Embryonic facial prominence (tissue), 1 donor: ENCODE data around the gene SCNM1.
"Not testable (repeated sequence)": the region's sequence is repeated elsewhere in the genome, so short reads cannot be mapped to it uniquely, and the experiment has no call there.

Source experiments
- DNase-seq: peaks from one replicate; pipeline ENCODE4 v3.0.0-alpha.2; 2016; ENCODE audit errors: extremely low spot score

Gene SCNM1

DNA sequence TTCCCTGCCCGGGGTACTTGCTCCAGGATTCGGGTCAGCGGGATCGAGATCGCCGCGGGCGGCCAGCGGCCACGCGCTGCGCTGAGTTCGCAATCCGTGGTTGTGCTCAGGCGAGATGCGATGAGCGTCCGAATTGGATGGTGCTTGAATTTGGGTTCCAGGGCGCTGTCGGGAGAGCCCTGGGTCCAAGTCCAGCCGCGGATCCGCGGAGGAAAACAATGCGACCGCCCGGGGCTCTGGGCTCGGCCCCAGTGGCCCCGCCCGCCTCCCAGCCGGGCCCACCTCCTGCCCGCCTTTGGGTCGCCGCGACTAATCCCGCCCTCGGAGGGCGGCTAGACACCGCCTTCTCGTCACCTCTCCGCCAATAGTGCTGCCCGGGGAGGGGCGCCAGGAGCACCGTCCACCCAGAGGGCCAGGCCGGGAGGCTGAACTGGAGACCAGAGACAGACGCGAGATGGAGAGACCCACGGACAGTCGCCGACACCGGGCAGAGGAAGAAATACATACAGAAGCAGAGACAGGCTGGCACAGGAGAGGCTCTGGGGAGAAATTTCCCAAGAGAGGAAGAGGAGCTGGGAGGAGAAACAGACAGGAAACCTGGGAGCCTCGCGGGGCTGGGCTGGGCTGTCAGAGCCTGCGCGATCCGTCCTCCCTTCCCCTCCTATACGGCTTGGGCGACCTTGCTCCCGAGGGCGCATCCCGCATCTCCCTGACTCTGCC lies 19.4 kb upstream of the SCNM1 start, which contains the start of gene SEMA6C:
SEMA6C (minus strand) TSS at position 220 of the 720 bp plus-strand sequence. CDS start 4,010 bp downstream, outside the sequence.
- peak; percentile 76 for DNase-seq

- DNase-seq = no peak
These were observed 18.8 kb upstream of the SCNM1 start for GRCh38 chr1:151147132-151147503.

GRCh38 chr1:151147665-151148064 lies 18.3 kb upstream of the SCNM1 start:
- no peak for DNase-seq

GRCh38 chr1:151156515-151156819 lies 9.5 kb upstream of the SCNM1 start, which contains the start of gene TNFAIP8L2:
TNFAIP8L2 (plus strand) TSS chr1:151156649; CDS start chr1:151158698, 2,049 bp downstream.
- DNase-seq = no peak

GRCh38 chr1:151157067-151157531 lies 8.8 kb upstream of the SCNM1 start:
- no peak for DNase-seq

- DNase-seq = no peak
These were observed 7.6 kb upstream of the SCNM1 start for GRCh38 chr1:151158326-151158725.

DNA sequence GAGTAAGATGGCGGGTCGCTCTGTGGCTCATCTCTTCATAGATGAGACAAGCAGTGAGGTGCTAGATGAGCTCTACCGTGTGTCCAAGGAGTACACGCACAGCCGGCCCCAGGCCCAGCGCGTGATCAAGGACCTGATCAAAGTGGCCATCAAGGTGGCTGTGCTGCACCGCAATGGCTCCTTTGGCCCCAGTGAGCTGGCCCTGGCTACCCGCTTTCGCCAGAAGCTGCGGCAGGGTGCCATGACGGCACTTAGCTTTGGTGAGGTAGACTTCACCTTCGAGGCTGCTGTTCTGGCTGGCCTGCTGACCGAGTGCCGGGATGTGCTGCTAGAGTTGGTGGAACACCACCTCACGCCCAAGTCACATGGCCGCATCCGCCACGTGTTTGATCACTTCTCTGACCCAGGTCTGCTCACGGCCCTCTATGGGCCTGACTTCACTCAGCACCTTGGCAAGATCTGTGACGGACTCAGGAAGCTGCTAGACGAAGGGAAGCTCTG lies 7.1 kb upstream of the SCNM1 start:
- no peak for DNase-seq

DNA sequence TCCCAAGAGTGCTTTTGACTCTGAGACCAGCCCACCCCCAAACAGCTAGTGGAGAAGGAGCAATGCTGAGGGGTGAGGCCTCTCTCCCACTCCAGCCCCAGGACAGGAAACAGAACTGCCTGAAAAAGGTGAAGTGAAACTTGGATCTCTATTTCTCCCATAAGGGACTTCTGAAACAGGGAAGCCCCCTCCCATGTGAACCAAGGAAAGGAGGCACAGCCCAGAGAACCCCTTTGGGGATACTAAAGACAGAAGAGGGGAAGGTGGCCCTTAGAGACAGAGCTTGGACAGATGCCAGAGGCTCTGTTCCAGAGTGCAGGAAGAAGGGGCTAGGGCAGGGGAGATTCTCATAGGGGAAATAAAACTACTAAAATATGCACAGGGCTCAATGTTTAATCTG lies 6.6 kb upstream of the SCNM1 start:
- no peak for DNase-seq

GRCh38 chr1:151164732-151165280 lies 1.1 kb upstream of the SCNM1 start:
- DNase-seq = no peak

GRCh38 chr1:151165281-151165737 lies 635 bp upstream of the SCNM1 start:
- peak; percentile 71 for DNase-seq

DNA sequence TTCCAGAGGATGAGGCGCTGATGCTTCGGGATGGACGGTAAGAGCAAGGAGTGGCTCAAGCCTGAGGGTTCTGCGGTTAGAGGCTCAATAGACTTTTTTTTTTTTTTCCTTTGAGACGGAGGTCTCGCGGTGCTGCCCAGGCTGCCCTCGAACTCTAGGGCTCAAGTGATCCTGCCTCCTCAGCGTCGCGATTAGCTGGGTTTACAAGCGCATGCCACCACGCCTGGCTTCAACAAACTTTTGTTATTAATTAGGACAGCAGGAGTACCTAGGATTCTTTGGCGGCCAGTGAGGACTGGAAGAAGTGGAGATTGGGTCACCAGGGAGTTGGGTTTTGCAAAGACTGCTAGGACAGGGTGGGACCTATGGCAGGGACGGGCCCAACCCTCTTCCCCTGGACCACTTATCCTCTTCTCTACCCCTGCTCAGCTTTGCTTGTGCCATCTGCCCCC lies 587 bp downstream of the SCNM1 start:
- no peak for DNase-seq

DNA sequence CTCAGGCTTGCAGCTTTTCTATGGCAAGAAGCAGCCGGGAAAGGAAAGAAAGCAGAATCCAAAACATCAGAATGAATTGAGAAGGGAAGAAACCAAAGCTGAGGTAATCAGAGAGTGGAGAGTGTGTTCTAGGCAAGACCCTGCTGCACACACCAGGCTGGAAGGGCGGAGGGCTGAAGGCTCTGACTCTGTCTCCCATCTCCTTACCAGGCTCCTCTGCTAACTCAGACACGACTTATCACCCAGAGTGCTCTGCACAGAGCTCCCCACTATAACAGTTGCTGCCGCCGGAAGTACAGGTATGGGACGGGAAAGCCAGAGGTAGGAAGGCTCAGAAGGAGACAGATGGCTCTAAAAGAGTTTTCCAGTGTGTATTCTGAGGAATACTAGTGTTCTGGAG lies 1.2 kb downstream of the SCNM1 start:
- DNase-seq = no peak

DNA sequence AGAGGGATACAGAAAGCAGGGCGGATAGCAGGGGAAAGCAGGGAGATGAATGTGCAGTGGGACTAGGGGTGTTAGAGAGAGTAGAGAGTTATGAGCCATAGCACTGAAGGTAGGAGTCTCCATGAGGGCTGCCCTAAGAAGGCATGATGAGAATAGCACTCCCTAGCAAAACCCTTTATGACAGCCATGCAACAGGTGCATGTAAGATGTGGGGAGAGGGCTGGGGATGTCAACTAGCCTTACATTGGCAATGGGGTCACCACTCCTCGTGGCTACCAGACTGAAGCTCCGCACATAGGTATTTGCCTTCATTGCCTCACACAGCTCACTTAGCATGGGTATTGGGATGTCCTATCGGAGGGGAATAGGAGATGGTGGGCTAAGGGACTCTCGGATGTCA lies 5.2 kb downstream of the SCNM1 start:
- DNase-seq = no peak

- no peak for DNase-seq
These were observed 9.2 kb downstream of the SCNM1 start for GRCh38 chr1:151175041-151175741.

DNA sequence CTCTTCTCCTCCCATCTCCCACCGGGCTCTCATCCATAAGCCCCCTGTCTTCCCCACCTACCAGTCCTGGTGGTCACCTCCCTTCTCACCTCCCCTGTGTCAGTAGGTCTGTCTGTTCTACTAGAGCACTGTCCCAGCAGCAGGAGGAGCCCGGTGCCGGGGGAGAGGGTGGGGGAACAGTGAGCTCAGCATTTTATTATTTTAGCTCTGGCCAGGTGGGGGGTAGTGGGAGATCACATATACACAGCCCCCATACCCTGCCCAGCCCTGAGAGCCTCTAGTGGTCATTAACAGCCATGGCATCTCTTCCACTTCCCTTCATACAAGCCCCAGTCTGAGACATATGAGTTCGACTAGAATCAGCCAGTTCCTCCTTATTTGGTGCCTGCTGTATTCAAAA lies 9.9 kb downstream of the SCNM1 start, which contains the start of gene TMOD4:
TMOD4 (minus strand) TSS at position 119 of the 400 bp plus-strand sequence. CDS start 1,106 bp downstream, outside the sequence.
- DNase-seq = no peak

DNA sequence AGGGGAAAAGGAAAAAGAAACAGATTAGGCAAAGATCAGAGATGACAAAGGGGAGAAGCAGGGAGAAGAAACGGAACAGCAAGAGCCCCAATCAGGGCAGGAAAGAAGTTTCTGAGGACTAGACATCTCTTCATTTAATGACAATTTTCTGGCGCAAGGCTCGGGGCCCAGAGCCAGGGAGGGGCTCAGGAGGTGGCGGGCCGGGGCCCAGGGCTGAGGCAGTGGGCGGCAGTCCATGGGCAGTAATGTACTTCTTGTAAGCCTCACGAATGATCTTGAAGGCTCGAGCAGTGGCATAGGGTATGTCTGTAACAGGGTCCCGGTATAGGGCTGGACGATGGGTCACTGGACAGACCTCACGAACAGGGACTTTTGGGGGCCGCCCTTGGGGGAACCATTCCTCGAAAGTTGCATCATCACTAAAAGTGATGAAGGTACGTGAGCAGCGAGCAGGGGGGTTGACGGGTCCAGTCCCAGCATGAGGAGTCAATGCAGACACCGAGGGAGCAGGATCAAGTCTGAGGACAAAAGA lies 10.6 kb downstream of the SCNM1 start:
- no peak for DNase-seq

DNA sequence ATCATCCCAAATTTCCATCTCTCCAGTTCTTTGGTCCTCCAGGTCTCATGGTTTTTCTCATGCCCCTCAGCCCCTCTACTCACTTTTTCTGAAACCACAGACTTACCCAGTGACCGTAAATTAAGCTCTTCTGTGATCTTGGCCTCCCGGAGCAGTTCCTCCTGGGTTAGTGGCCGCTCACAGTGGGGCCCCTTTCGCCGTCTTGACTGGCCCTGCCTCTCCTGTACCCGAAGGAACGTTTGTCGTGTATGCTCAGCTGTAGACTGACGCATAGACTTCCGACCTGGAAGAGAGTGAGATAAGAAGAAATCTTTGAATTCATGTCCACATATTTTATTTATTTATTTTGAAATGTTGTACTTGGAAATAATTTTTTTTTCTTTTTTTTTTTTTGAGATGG lies 18.3 kb downstream of the SCNM1 start:
- DNase-seq = no peak

- DNase-seq = no peak
These were observed 21.3 kb downstream of the SCNM1 start for GRCh38 chr1:151187205-151187604.

GRCh38 chr1:151188667-151189066 lies 22.7 kb downstream of the SCNM1 start:
- DNase-seq = not testable (repeated sequence)

GRCh38 chr1:151189637-151190445 lies 23.9 kb downstream of the SCNM1 start, which contains the start of gene VPS72:
VPS72 (minus strand) TSS chr1:151190197; CDS start chr1:151190121, 76 bp downstream.
- peak; percentile 93 for DNase-seq

GRCh38 chr1:151192047-151192446 lies 26.1 kb downstream of the SCNM1 start:
- DNase-seq = no peak
